BLaER1 treated with 17β-estradiol and CSF1 and Interleukin-3, amounts not matched to agents 10 nM and 100 nM (cell line): ENCODE data around the gene KAT6B.
A peak's percentile ranks its signal among the peaks of the same experiment; 100 is the strongest.
"Not testable (repeated sequence)": the region's sequence is repeated elsewhere in the genome, so short reads cannot be mapped to it uniquely, and the experiment has no call there.

Experiments used
- H3K27ac ChIP-seq, 11 experiments: shearing (Covaris generic); formaldehyde crosslinking; 2 replicates each; pipeline ENCODE4 v1.8.1; 2022
- H3K27me3 ChIP-seq, 11 experiments: shearing (Covaris generic); formaldehyde crosslinking; 2 replicates each; pipeline ENCODE4 v1.8.1; 2022
- H3K36me3 ChIP-seq, 11 experiments: shearing (Covaris generic); formaldehyde crosslinking; 2 replicates each; pipeline ENCODE4 v1.8.1; 2022
- H3K4me1 ChIP-seq, 10 experiments: shearing (Covaris generic); formaldehyde crosslinking; 2 replicates each; pipeline ENCODE4 v1.8.1; 2022
- H3K4me2 ChIP-seq, 11 experiments: shearing (Covaris generic); formaldehyde crosslinking; 2 replicates each; pipeline ENCODE4 v1.8.1; 2022
- H3K4me3 ChIP-seq, 10 experiments: shearing (Covaris generic); formaldehyde crosslinking; 2 replicates each; pipeline ENCODE4 v1.8.1; 2022
- H3K9ac ChIP-seq, 11 experiments: shearing (Covaris generic); formaldehyde crosslinking; 2 replicates each; pipeline ENCODE4 v1.8.1; 2022
- H3K9me3 ChIP-seq, 11 experiments: shearing (Covaris generic); formaldehyde crosslinking; replicated peaks in 1 of 11; 2 replicates each; pipeline ENCODE4 v1.8.1; 2022
- H4K20me1 ChIP-seq, 11 experiments: shearing (Covaris generic); formaldehyde crosslinking; 2 replicates each; pipeline ENCODE4 v1.8.1; 2022
- Cebpa-rat ChIP-seq, 11 experiments: shearing (Covaris generic); IDR thresholded peaks; 2 replicates each; pipeline ENCODE4 v1.8.1; 2022

The KAT6B gene

GRCh38 chr10:74826142-74827044 lies at the start of gene KAT6B:
Gene KAT6B, plus strand, starts transcription at chr10:74826600. Its CDS starts 16,258 bp downstream, at chr10:74842858.
- Histone ChIP-seq H3K9me3 (0 out of 22 replicates have a peak, but pooled peaks cover 0 to 4% (median 0%) of the 10 kb centered on the region in 11 experiments), H3K27me3 (no peaks in the 10 kb centered on the region), H3K36me3 (peaks cover 0 to 7% (median 5%) of the 10 kb centered on the region in 11 experiments; a peak in 6 of 22 replicates), H3K4me2 (peak within 1 kb of the TSS; percentile 84 to 98 (median 95)), H3K4me3 (peak within 1 kb of the TSS; percentile 82 to 95 (median 90)), H4K20me1 (peaks cover 0 to 30% (median 9%) of the 10 kb centered on the region in 11 experiments; a peak in 8 of 22 replicates), H3K9ac (peak within 1 kb of the TSS; percentile 88 to 98 (median 93)), H3K27ac (peak within 1 kb of the TSS; percentile 86 to 99 (median 95)), H3K4me1 (peaks cover 23 to 55% (median 29%) of the 10 kb centered on the region in 10 experiments)
- TF ChIP-seq Cebpa-rat (IDR thresholded peaks at IDR 0.05), result no peak

- Histone ChIP-seq H3K4me3 (0 out of 20 replicates have a peak overlapping the region, but pooled peaks of 1 of the 10 experiments have one; percentile 15), H3K36me3 (no peaks in the 10 kb centered on the region; a peak in 1 of 22 replicates), H3K9ac (no peak overlapping the region), H3K4me2 (no peak overlapping the region), H3K9me3 (peaks cover 46 to 61% (median 53%) of the 10 kb centered on the region in 11 experiments), H4K20me1 (no peaks in the 10 kb centered on the region), H3K4me1 (no peaks in the 10 kb centered on the region), H3K27me3 (no peaks in the 10 kb centered on the region), H3K27ac (no peak overlapping the region)
- TF ChIP-seq Cebpa-rat (IDR thresholded peaks at IDR 0.05), result no peak
These were observed 47.8 kb upstream of the KAT6B start for GRCh38 chr10:74778436-74779094.

- H3K4me2 ChIP-seq, H3K9ac ChIP-seq, H3K27ac ChIP-seq, H3K4me3 ChIP-seq, H3K27me3 ChIP-seq, H3K36me3 ChIP-seq, H4K20me1 ChIP-seq, H3K4me1 ChIP-seq: not testable (repeated sequence)
- H3K9me3 ChIP-seq, result peaks cover 20 to 30% (median 29%) of the 10 kb centered on the region in 11 experiments
These were observed 44.5 kb upstream of the KAT6B start for GRCh38 chr10:74781870-74782269.

DNA sequence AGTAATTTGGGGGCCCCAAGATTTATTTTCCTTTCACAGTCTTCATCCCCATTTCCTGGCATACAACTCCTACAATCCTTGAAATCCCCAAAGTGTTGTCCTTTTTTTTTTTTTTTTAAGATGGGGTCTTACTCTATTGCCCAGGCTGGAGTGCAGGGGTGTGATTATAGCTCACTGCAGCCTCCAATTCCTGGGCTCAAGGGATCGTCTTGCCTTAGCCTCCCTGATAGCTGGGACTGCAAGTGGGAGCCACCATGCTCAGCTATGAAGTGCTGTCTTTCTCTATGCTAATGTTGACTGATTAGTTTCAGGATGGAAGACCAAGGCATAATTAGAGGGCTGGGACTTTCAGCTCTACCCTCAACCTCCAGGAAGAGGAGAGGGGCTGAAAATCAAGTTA lies 41.9 kb upstream of the KAT6B start:
- no peaks in the 10 kb centered on the region for H3K4me1 ChIP-seq
- H3K4me2 ChIP-seq, result no peak overlapping the region
- TF ChIP-seq Cebpa-rat (IDR thresholded peaks at IDR 0.05), result no peak
- H3K27ac ChIP-seq, result no peak overlapping the region
- no peaks in the 10 kb centered on the region for H3K36me3 ChIP-seq
- no peaks in the 10 kb centered on the region for H3K27me3 ChIP-seq
- H3K9me3 ChIP-seq, result peaks cover 0 to 4% (median 3%) of the 10 kb centered on the region in 11 experiments; a peak in 15 of 22 replicates
- no peak overlapping the region for H3K4me3 ChIP-seq
- H3K9ac ChIP-seq, result no peak overlapping the region
- no peaks in the 10 kb centered on the region for H4K20me1 ChIP-seq

GRCh38 chr10:74786126-74786525 lies 40.3 kb upstream of the KAT6B start:
- no peak overlapping the region for H3K9ac ChIP-seq
- H3K4me1 ChIP-seq, result no peaks in the 10 kb centered on the region
- no peaks in the 10 kb centered on the region for H4K20me1 ChIP-seq
- no peaks in the 10 kb centered on the region for H3K36me3 ChIP-seq
- TF ChIP-seq Cebpa-rat (IDR thresholded peaks at IDR 0.05), result no peak
- no peak overlapping the region for H3K4me3 ChIP-seq
- no peak overlapping the region for H3K27ac ChIP-seq
- H3K9me3 ChIP-seq, result no peaks in the 10 kb centered on the region
- H3K4me2 ChIP-seq, result no peak overlapping the region
- no peaks in the 10 kb centered on the region for H3K27me3 ChIP-seq

GRCh38 chr10:74787457-74787856 lies 38.9 kb upstream of the KAT6B start:
- TF ChIP-seq Cebpa-rat (IDR thresholded peaks at IDR 0.05), result no peak

GRCh38 chr10:74791979-74792378 lies 34.4 kb upstream of the KAT6B start:
- not testable (repeated sequence) for H3K4me3 ChIP-seq, H3K9ac ChIP-seq, H3K27ac ChIP-seq, H4K20me1 ChIP-seq, H3K36me3 ChIP-seq, H3K9me3 ChIP-seq, H3K4me2 ChIP-seq, H3K27me3 ChIP-seq
- peaks cover 11 to 24% (median 20%) of the 10 kb centered on the region in 10 experiments for H3K4me1 ChIP-seq

More at GRCh38 chr10:74787457-74787856, 38.9 kb upstream of the KAT6B start:
- no peak overlapping the region for H3K4me2 ChIP-seq
- H3K4me1 ChIP-seq, result no peaks in the 10 kb centered on the region
- H3K9ac ChIP-seq, result no peak overlapping the region
- H3K27me3 ChIP-seq, result no peaks in the 10 kb centered on the region
- no peak overlapping the region for H3K27ac ChIP-seq
- H4K20me1 ChIP-seq, result no peaks in the 10 kb centered on the region
- no peaks in the 10 kb centered on the region for H3K9me3 ChIP-seq
- no peak overlapping the region for H3K4me3 ChIP-seq
- no peaks in the 10 kb centered on the region for H3K36me3 ChIP-seq

- Histone ChIP-seq H3K4me3 (no peak overlapping the region), H3K36me3 (no peaks in the 10 kb centered on the region), H3K27ac (no peak overlapping the region), H3K4me2 (no peak overlapping the region), H3K4me1 (peaks cover 11 to 31% (median 25%) of the 10 kb centered on the region in 10 experiments), H3K9me3 (no peaks in the 10 kb centered on the region; a peak in 1 of 22 replicates), H3K27me3 (no peaks in the 10 kb centered on the region), H3K9ac (no peak overlapping the region), H4K20me1 (no peaks in the 10 kb centered on the region)
- no peak for TF ChIP-seq Cebpa-rat (IDR thresholded peaks at IDR 0.05)
These were observed 33.7 kb upstream of the KAT6B start for GRCh38 chr10:74792726-74793125.

DNA sequence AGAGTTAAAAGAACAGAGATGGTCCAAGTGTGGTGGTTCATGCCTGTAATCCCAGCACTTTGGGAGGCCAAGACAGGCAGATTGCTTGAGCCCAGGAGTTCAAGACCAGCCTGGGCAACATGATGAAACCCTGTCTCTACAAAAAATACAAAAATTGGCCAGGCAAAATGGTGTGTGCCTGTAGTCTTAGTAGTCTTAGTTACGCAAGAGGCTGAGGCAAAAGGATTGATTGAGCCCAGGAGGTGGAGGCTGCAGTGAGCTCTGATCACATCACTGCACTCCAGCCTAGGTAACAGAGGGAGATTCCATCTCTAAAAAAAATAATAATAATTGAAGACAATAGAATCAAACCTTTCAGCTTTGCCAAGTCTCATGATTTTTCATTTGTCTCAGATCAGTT lies 33.2 kb upstream of the KAT6B start:
- peak in 1 of 11 experiments; percentile 54; a peak in 3 of 22 replicates for TF ChIP-seq Cebpa-rat (IDR thresholded peaks at IDR 0.05)
- H3K9me3 ChIP-seq, result not testable (repeated sequence)

More for the DNA sequence above, 33.2 kb upstream of the KAT6B start:
- not testable (repeated sequence) for H3K4me2 ChIP-seq, H3K27ac ChIP-seq, H3K4me3 ChIP-seq, H3K36me3 ChIP-seq, H3K9ac ChIP-seq, H3K27me3 ChIP-seq, H4K20me1 ChIP-seq
- peaks cover 11 to 32% (median 25%) of the 10 kb centered on the region in 10 experiments for H3K4me1 ChIP-seq
